Thyroid gland (tissue), 4 donors: ENCODE data around the gene CCDC7.

Experiments
- POLR2A ChIP-seq, 2 donors: fragments of 450-650 bp; IDR thresholded peaks; one replicate each; pipeline ENCODE4 v1.6.1; 2017; ENCODE audit warnings: antibody characterized with exemption in 2 of 2, mild to moderate bottlenecking in 2 of 2, moderate library complexity in 1 of 2
- TF ChIP-seq, protein P1 (sequence below), 6 experiments: fragments of 200-600 bp in 3 of 6; fragments of 450-650 bp in 3 of 6; sonication (generic) in 3 of 6; IDR thresholded peaks; one replicate each; pipeline ENCODE4 v1.5.1; 2016 to 2019; ENCODE audit warnings: antibody characterized with exemption in 6 of 6, mild to moderate bottlenecking in 2 of 6, inconsistent platforms in 1 of 6, moderate library complexity in 1 of 6

DNA sequence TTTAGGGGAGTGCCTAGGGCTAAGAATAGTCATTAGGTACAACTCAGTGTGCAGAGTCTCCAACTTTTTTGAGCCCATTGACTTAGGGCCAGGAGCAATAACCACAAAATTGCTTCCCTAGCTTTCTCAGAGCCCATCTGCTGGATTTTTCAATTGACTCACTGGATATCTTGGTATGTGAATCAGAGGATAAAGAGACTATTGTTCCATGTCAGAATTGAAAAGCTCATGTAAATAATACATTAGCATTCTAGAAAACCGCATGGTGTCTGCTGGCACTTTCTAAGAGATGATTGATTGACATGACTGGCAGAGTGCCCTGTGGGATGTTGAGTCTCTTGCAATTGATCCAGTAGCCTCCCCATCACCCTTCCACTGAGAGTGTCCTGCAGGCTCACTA lies 246.2 kb downstream of the CCDC7 start:
- TF ChIP-seq, protein P1, sequence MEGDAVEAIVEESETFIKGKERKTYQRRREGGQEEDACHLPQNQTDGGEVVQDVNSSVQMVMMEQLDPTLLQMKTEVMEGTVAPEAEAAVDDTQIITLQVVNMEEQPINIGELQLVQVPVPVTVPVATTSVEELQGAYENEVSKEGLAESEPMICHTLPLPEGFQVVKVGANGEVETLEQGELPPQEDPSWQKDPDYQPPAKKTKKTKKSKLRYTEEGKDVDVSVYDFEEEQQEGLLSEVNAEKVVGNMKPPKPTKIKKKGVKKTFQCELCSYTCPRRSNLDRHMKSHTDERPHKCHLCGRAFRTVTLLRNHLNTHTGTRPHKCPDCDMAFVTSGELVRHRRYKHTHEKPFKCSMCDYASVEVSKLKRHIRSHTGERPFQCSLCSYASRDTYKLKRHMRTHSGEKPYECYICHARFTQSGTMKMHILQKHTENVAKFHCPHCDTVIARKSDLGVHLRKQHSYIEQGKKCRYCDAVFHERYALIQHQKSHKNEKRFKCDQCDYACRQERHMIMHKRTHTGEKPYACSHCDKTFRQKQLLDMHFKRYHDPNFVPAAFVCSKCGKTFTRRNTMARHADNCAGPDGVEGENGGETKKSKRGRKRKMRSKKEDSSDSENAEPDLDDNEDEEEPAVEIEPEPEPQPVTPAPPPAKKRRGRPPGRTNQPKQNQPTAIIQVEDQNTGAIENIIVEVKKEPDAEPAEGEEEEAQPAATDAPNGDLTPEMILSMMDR (IDR thresholded peaks at IDR 0.05), result no peak
- TF ChIP-seq POLR2A (IDR thresholded peaks at IDR 0.05), result no peak
